Neutrophil (primary cell): ENCODE measurements around the gene EXT2.
A peak's percentile ranks its signal among the peaks of the same experiment; 100 is the strongest.

Experiments used
- H3K27ac ChIP-seq: fragments of 200-600 bp; sonication (generic); 2 replicates; pipeline ENCODE4 v1.5.1; 2016; ENCODE audit warnings: mild to moderate bottlenecking, moderate library complexity
- H3K27me3 ChIP-seq: fragments of 200-600 bp; sonication (generic); 2 replicates; pipeline ENCODE4 v1.6.0; 2016; ENCODE audit warnings: mild to moderate bottlenecking
- H3K36me3 ChIP-seq: fragments of 200-600 bp; sonication (generic); 2 replicates; pipeline ENCODE4 v1.5.1; 2017
- H3K4me1 ChIP-seq, 2 experiments: fragments of 200-600 bp in 1 of 2; sonication (generic) in 1 of 2; 1 replicate in 1 of 2; 2 replicates in 1 of 2; pipeline versions ENCODE4 v1.5.1 to v1.6.1; 2013 to 2016; ENCODE audit warnings: low read depth in 1 of 2, low read length in 1 of 2, mild to moderate bottlenecking in 1 of 2, moderate library complexity in 1 of 2; ENCODE audit not compliant: control insufficient read depth in 1 of 2, insufficient read depth in 1 of 2
- H3K4me3 ChIP-seq, 2 experiments: fragments of 200-600 bp in 1 of 2; sonication (generic) in 1 of 2; 1 replicate in 1 of 2; 2 replicates in 1 of 2; pipeline ENCODE4 v1.5.1; 2013 to 2016; ENCODE audit warnings: low read depth in 1 of 2, low read length in 1 of 2, mild to moderate bottlenecking in 1 of 2, moderate library complexity in 1 of 2
- H3K9me3 ChIP-seq: fragments of 200-600 bp; sonication (generic); 2 replicates; pipeline ENCODE4 v1.5.1; 2016
- CTCF ChIP-seq: fragments of 200-600 bp; sonication (generic); IDR thresholded peaks from 2 replicates; pipeline ENCODE4 v1.5.1; 2016; ENCODE audit warnings: antibody characterized with exemption

The EXT2 gene

GRCh38 chr11:44066732-44067141, 28.7 kb upstream of the EXT2 start:
- TF ChIP-seq CTCF, result no peak
- peak overlapping the region; percentile 76 for H3K27ac ChIP-seq
- no peaks in the 10 kb centered on the region for H3K9me3 ChIP-seq
- H3K4me1 ChIP-seq, result peaks cover 12 to 17% of the 10 kb centered on the region in 2 experiments
- H3K4me3 ChIP-seq, result peak overlapping the region; percentile 57 to 70
- peaks cover 6% of the 10 kb centered on the region for H3K27me3 ChIP-seq
- H3K36me3 ChIP-seq, result no peaks in the 10 kb centered on the region

- peak overlapping the region in 1 of 2 experiments; percentile 70 for H3K4me3 ChIP-seq
- no peaks in the 10 kb centered on the region for H3K36me3 ChIP-seq
- no peaks in the 10 kb centered on the region for H3K9me3 ChIP-seq
- H3K27me3 ChIP-seq, result peaks cover 6% of the 10 kb centered on the region
- peak overlapping the region; percentile 76 for H3K27ac ChIP-seq
- no peak for TF ChIP-seq CTCF
- peaks cover 12 to 17% of the 10 kb centered on the region in 2 experiments for H3K4me1 ChIP-seq
These were observed 28.2 kb upstream of the EXT2 start for GRCh38 chr11:44067266-44067665.

- Histone ChIP-seq H3K4me3 (no peak overlapping the region), H3K27ac (no peak overlapping the region), H3K4me1 (peaks cover 12 to 17% of the 10 kb centered on the region in 2 experiments), H3K36me3 (no peaks in the 10 kb centered on the region), H3K9me3 (no peaks in the 10 kb centered on the region), H3K27me3 (peaks cover 6% of the 10 kb centered on the region)
- no peak for TF ChIP-seq CTCF
These were observed 27.3 kb upstream of the EXT2 start for GRCh38 chr11:44068180-44068579.

- Histone ChIP-seq H3K36me3 (peaks cover 14% of the 10 kb centered on the region), H3K27me3 (peaks cover 6% of the 10 kb centered on the region), H3K27ac (no peak overlapping the region), H3K9me3 (no peaks in the 10 kb centered on the region), H3K4me3 (no peak overlapping the region), H3K4me1 (peaks cover 6 to 12% of the 10 kb centered on the region in 2 experiments)
- no peak for TF ChIP-seq CTCF
These were observed 24.3 kb upstream of the EXT2 start for GRCh38 chr11:44071157-44071556.

GRCh38 chr11:44072757-44073658, 22.5 kb upstream of the EXT2 start:
- H3K4me3 ChIP-seq, result no peak overlapping the region
- TF ChIP-seq CTCF, result no peak
- H3K27ac ChIP-seq, result no peak overlapping the region
- H3K36me3 ChIP-seq, result peaks cover 16% of the 10 kb centered on the region
- no peaks in the 10 kb centered on the region for H3K27me3 ChIP-seq
- H3K9me3 ChIP-seq, result no peaks in the 10 kb centered on the region
- no peaks in the 10 kb centered on the region for H3K4me1 ChIP-seq
